Right renal cortex interstitium (tissue), 3 donors: ENCODE measurements around the gene FUBP3. TPM values are rescaled to one million over a fixed set of nuclear protein-coding genes. Genes with fewer than 3 reads are reported as not detected.
"Not testable (repeated sequence)": the region's sequence is repeated elsewhere in the genome, so short reads cannot be mapped to it uniquely, and the experiment has no call there.

Source experiments
- DNase-seq, 3 donors: peaks; one replicate each; pipeline ENCODE4 v3.0.0-alpha.2; 2013; ENCODE audit warnings: low read depth in 3 of 3, low spot score in 2 of 3
- polyA plus RNA-seq, 3 donors: library from polyadenylated mRNA; unstranded; fragments of 120-200 nt; gene quantifications; one replicate each; pipeline ENCODE4 v1.2.1, GENCODE V29; 2013; ENCODE audit not compliant: insufficient read length in 3 of 3

The FUBP3 gene
- polyA plus RNA-seq, 3 donors, result 71.0 to 77.5 (median 75.9) TPM

- no peak for DNase-seq
Observed at GRCh38 chr9:130555968-130556367, 23.4 kb upstream of the FUBP3 start.

DNA sequence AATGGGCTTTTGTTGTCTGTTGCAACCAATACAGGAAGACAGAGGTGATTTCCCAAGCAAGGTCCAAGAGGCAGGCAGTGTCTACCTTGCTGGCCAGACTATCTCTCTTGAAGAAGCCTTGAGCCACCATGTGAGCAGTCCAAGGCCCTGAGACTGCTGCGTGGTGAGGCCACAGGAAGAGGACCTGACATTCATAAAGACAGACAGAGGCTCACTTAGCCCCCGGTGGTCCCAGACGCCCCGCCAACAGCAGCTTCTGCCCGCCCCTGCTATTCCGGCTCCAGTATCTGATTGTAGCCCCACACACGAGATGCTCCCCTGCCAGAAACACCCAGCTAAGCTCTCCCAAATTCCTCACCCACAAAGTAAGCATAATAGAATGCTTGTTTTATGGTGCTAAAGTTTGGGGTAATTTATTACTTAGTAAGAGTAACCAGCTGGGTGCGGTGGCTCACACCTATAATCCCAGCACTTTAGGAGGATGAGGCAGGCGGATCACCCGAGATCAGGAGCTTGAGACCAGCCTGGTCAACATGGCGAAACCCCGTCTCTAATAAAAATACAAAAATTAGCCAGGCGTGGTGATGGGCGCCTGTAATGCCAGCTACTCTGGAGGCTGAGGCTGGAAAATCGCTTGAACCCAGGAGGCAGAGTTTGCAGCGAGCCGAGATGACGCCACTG is 22.8 kb upstream of the FUBP3 start:
- DNase-seq, result no peak

DNA sequence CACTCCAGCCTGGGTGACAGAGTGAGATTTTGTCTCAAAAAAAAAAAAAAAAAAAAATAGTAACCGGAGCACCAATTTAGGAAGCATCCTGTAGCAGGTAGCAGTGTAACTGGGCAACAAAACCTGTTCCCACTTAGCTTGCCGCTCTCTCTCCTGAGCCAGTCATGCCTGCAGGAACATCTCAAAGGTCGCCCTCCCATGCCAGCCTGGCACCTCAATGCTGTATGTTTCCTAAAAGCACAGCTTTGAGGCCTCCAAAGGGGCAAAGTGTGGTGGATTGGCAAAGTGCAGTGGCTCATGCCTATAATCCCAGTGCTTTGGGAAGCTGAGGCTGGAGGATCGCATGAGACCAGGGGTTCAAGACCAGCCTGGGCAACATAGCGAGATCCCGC is 22.3 kb upstream of the FUBP3 start:
- no peak for DNase-seq

GRCh38 chr9:130561056-130561455 is 18.3 kb upstream of the FUBP3 start:
- DNase-seq, result no peak

- DNase-seq, result not testable (repeated sequence)
Observed at GRCh38 chr9:130562525-130562924, 16.9 kb upstream of the FUBP3 start.

DNA sequence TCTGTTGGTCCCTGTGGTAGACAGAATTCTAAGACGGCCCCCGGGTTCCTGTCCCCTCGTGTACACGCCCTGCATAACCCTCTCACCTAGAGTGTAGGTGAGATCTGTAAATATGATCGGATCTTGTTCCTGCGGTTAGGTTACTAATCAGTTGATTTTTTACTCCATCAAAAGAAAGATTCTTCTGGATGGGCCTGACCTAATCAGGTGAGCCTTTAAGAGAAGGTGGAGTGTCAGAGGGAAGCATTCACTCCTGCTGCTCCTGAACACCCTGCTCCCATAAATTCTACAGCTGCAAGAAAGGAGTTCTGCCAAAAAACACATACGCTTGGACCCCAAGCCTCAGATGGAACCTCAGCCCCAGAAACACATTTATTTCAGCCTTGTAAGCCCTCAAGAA is 15.6 kb upstream of the FUBP3 start:
- no peak for DNase-seq

DNA sequence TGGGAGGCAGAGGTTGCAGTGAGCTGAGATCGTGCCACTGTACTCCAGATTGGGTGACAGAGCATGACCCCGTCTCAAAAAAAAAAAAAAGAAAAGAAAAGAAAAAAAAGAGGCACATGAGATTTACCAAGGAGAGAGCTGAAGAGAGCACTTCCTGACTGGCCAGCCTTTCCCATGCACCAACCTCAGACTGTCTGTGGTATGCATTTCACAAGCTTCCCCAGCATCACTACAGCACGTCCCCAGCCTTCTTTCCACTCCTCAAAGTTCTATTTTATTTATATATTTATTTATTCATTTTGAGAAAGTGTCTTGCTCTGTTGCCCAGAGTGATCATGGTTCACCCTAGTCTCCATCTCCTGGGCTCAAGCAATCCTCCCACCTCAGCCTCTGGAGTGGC is 13.6 kb upstream of the FUBP3 start:
- no peak for DNase-seq

DNA sequence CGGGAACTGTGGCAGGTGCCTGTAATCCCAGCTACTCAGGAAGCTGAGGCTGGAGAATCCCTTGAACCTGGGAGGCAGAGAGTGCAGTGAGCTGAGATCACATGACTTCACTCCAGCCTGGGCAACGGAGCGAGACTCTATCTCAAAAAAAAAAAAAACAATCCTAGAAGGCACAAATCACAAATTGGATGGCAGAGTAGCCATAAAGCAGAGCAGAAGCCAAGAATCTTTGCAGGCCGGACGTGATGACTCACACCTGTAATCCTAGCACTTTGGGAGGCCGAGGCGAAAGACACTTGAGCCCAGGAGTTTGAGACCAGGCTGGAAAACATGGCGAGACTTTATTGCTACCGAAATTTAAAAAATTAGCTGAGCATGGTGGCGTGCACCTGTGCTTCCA is 9.2 kb upstream of the FUBP3 start:
- DNase-seq, result no peak

DNA sequence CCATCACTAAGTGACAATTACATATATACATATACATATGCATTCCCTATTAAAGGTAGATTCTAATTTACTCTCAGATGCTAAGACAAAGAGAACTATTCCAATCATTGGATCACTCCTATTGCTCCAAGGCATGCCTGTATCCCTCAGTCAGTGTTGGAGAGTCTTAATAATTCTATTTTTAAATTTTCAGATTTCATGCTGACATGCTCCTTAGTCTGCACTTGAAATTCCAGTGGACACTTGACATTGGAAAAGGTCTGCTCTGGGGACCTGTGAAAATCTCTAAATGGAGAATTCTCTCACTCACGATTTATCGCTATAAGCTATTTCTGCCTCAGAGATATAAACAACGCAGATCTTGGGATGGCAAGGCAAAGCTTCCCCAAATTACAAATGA is 3.9 kb upstream of the FUBP3 start:
- no peak for DNase-seq

DNA sequence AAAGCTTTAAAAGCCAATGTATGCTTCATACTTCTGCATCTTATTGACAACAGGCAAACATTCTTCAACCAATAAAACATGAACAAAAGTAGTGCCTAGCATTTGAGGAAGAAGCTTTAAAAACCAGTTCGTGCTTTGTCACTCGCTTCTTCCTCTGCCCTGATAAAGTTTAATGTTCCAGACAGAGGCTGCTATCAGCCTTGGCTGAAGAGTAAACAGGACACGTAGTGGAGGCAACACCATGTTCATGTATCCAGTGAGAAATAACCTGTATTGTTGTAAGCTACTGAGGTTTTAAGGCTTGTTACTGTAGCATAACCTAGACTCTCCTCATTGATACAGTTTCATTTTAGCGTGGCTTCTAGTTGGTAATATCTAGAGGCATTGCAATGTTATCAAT is 3.2 kb upstream of the FUBP3 start:
- no peak for DNase-seq

GRCh38 chr9:130579738-130580463 is 524 bp downstream of the FUBP3 start:
- no peak for DNase-seq

DNA sequence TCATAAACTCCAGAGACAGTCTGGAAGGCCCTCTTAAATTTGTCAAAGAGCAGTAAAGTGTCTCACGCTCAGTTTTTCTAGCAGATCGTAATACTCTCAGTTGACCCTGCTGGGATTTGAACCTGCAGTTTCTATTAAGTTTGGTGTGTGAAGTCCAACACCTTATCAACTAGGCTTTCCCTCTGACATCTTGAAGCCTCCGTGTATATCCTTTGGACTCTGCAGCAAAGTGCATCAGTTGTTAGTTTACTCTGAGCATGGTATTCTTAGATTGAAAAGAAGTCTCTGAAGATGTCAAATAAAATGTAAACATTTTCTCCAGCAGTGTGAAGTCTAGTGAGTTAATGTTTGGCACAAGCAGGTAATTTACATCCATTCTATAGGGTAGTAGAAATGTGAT is 2.4 kb downstream of the FUBP3 start:
- no peak for DNase-seq

- no peak for DNase-seq
Observed at GRCh38 chr9:130583271-130583670, 3.9 kb downstream of the FUBP3 start.

DNA sequence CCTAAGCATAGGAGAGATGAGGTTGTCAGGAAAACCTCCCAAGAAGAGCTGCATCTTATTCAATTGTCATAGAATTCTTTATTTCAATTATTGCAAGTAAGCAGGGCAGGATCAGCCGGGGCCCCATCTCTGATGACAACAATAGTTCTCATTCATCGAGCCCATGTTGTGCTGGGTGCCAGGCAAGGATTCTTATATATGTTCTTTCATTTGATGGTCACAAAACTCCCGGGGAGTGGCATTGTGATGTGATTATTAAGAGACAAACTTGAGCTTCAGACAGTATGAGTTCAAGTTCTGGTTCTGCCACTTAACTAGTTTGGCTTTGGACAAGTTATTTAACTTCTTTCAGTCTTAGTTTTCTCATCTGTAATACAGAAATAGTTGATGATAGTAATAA is 8.5 kb downstream of the FUBP3 start:
- no peak for DNase-seq

DNA sequence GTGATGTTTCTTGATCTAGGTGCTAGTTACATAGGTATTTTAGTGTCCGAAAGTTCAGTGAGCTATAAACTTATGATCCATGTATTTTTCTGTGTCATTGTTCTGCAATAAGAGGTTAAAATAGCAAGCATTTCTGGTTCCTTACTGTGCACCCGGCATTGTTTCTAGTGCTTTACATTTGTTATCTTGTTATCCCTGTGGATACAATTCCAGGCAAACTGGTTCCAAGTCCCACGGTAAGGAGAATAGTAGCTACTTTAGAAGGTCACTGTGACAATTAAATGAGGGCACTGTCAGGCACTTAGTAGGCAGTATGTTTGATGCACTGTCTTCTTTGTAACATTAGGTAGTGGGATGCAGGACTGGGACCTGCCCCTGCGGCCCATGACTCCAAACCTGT is 9.0 kb downstream of the FUBP3 start:
- no peak for DNase-seq

DNA sequence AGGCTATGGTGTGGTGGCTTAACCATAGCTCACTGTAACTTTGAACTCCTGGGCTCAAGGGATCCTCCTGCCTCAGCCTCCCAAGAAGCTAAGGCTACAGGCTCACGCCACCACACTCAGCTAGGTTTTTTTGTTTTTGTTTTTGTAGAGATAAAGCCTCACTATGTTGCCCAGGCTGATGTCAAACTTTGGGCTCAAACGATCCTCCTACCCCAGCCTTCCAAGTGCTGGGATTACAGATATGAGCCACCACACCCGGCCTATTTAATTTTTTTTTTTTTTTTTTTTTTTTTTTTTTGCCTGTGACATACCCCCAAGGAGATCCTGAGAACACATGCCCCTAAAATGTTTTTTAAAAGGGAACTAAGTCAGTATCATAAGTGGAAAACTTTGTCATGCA is 10.4 kb downstream of the FUBP3 start:
- DNase-seq, result no peak

DNA sequence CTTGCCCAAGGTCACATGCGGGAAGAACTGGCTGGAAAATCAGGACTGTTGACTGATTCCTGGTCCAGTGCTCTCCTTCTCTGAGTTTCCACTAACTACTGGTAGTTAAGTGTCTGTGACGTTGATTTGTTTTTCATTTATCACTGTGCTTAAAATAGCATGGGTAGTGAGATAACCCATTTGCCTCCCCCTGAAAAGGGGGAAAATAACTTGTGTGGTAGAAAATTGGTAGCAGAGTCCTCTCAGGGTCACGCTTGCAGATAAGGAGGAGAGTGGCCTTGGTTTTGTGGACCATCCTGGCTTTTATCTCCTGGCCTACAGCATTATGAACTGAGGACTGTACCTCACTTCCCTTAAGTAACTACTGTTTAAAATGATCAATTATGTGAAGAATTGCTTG is 10.9 kb downstream of the FUBP3 start:
- no peak for DNase-seq

GRCh38 chr9:130593020-130593419 is 13.6 kb downstream of the FUBP3 start:
- DNase-seq, result no peak

DNA sequence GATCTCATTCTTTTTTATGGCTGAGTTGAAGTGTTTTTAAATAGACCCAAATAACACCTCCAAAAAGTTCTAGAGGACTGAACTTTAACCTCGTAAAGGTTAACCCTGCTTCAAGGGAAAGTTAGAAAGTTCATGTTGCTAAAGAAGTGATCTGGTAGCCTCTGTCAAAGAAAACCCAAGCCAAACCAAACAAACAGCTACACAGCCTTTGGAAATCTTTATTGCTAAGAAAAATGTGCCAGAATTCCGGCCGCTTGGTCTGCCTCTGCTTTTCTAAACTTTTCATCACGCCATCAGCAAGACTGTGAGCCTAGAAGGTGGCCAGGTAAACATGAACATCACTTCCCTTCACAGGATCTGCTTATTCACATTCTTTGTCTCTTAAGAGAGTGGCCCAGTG is 17.9 kb downstream of the FUBP3 start:
- DNase-seq, result no peak

DNA sequence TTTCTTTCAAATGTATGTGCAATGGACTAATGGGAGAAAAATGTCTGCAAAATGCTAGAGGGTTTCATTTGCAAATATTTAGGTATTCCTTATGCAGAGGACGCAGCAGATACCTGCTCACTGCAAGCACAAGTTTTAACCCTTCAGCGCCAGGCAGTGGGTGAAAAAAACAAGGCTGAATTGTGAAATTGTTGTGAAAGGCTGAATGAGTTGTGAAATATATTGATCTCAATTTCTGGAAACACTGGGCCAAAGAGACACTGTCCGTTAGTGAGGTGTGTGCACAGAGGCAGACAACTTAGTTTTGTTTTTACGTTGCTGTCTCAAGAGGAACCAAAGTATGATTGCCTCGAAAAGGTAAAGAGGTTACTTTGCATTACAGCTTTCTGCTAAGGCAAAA is 18.8 kb downstream of the FUBP3 start:
- DNase-seq, result no peak

DNA sequence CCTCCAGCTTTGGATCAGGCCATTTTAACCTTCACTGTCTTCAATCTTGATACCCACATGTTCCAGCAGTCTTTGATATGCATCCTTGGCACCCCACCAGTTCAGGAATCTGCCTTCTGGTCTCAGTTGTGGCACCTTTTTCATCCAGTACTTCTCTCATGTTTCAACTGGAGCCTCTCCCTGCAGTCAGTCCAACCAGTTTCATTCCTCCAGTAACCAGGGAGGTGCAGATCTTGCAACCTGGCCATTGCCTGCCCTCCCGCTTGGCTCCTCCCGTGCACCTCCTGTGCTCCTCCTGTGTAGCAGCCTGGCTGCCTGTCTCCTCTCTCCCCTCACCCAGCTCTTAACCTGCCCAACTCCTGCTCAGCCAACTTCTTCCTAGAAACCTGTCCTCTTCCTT is 20.2 kb downstream of the FUBP3 start:
- no peak for DNase-seq

GRCh38 chr9:130601100-130601499 is 21.7 kb downstream of the FUBP3 start:
- DNase-seq, result no peak

GRCh38 chr9:130604295-130604694 is 24.9 kb downstream of the FUBP3 start:
- DNase-seq, result no peak
